K562 (cell line): ENCODE data around the gene EXOC3L2. TPM values are rescaled to one million over a fixed set of nuclear protein-coding genes. Genes with fewer than 3 reads are reported as not detected.

Experiments
- ATF1 ChIP-seq, 2 experiments: fragments of 450-650 bp in 1 of 2; IDR thresholded peaks; 2 replicates each; pipeline ENCODE4 v1.6.1; 2016; ENCODE audit warnings: missing compliant biosample characterization in 1 of 2, missing genetic modification characterization in 1 of 2
- FOXA3 ChIP-seq, 2 experiments: fragments of 450-650 bp in 1 of 2; sonication (generic) in 1 of 2; formaldehyde crosslinking; IDR thresholded peaks in 1 of 2; conservative IDR thresholded peaks in 1 of 2; 2 replicates each; pipeline versions ENCODE4 v1.4.0 to v1.8.0; 2020 to 2022; ENCODE audit warnings: mild to moderate bottlenecking in 2 of 2, missing genetic modification reagents in 1 of 2
- HDAC1 ChIP-seq, 2 experiments: fragments of 450-650 bp; IDR thresholded peaks; 2 replicates each; pipeline ENCODE4 v1.6.1; 2016 to 2017; ENCODE audit warnings: inconsistent platforms in 1 of 2, mild to moderate bottlenecking in 1 of 2, moderate library complexity in 1 of 2
- HNRNPUL1 ChIP-seq: fragments of 200-400 bp; formaldehyde crosslinking; IDR thresholded peaks from 2 replicates; pipeline ENCODE4 v1.6.1; 2017; ENCODE audit warnings: low read length
- JUND ChIP-seq, 2 experiments: IDR thresholded peaks; 2 replicates in 1 of 2; 3 replicates in 1 of 2; pipeline ENCODE4 v1.6.1; 2011; ENCODE audit warnings: borderline replicate concordance in 2 of 2, low read depth in 2 of 2, low read length in 2 of 2, improper control_type of control experiment in 1 of 2, missing biosample characterization in 1 of 2, missing genetic modification characterization in 1 of 2, missing genetic modification reagents in 1 of 2
- MEIS2 ChIP-seq: fragments of 450-650 bp; IDR thresholded peaks from 2 replicates; pipeline ENCODE4 v1.6.1; 2014; ENCODE audit warnings: mild to moderate bottlenecking; ENCODE audit not compliant: partially characterized antibody
- RNF2 ChIP-seq: sonication (generic); IDR thresholded peaks from 2 replicates; pipeline ENCODE4 v1.6.1; 2016
- SMARCE1 ChIP-seq: fragments of 450-650 bp; IDR thresholded peaks from 2 replicates; pipeline ENCODE4 v1.7.1; 2016; ENCODE audit warnings: mild to moderate bottlenecking
- TAL1 ChIP-seq: fragments of 450-650 bp; IDR thresholded peaks from 2 replicates; pipeline ENCODE4 v1.6.1; 2016; ENCODE audit warnings: mild to moderate bottlenecking
- TARDBP ChIP-seq: fragments of 450-650 bp; IDR thresholded peaks from 2 replicates; pipeline ENCODE4 v1.6.1; 2016
- TCF3 ChIP-seq: sonication (generic); formaldehyde crosslinking; IDR thresholded peaks from 2 replicates; pipeline ENCODE4 v1.4.0; 2020; ENCODE audit warnings: mild to moderate bottlenecking, missing genetic modification reagents
- ZNF253 ChIP-seq: fragments of 250-450 bp; sonication (Bioruptor Pico); conservative IDR thresholded peaks from 2 replicates; pipeline ENCODE4 v1.6.1; 2021; ENCODE audit warnings: mild to moderate bottlenecking
- ZNF398 ChIP-seq: fragments of 250-450 bp; sonication (Bioruptor Pico); IDR thresholded peaks from 2 replicates; pipeline ENCODE4 v1.8.0; 2021; ENCODE audit warnings: moderate library complexity, mild to moderate bottlenecking, inconsistent platforms
- polyA plus RNA-seq, 8 experiments: library from polyadenylated mRNA; depleted of rRNA in 4 of 8; stranded (reverse) in 5 of 8; unstranded in 3 of 8; fragments of >200 nt; fragmentation: Nextera tagmentation in 2 of 8; fragmentation: Illumina TruSeq in 1 of 8; extraction: Ambion mirVana in 2 of 8; extraction: Trizol in 1 of 8; gene quantifications; 2 replicates each; pipeline versions ENCODE4 v1.2.1 to v1.2.3, GENCODE V29; 2011 to 2014; ENCODE audit warnings: inconsistent platforms in 1 of 8, missing spikeins in 1 of 8
- total RNA-seq, 7 experiments: library from RNA; depleted of rRNA in 6 of 7; stranded (reverse); fragments of >200 nt in 6 of 7; fragmentation: Illumina TruSeq in 2 of 7; extraction: Trizol in 2 of 7; gene quantifications; 2 replicates each; pipeline versions ENCODE4 v1.2.1 to v1.2.3, GENCODE V29; 2011 to 2021; ENCODE audit warnings: low replicate concordance in 1 of 7
- TF ChIP-seq, protein P1 (sequence below): fragments of 200-800 bp; sonication (Bioruptor generic); IDR thresholded peaks from 2 replicates; pipeline ENCODE4 v1.6.1; 2016; ENCODE audit warnings: missing genetic modification characterization, missing compliant biosample characterization
- TF ChIP-seq, protein P2 (sequence below), 2 experiments: IDR thresholded peaks; 2 replicates each; pipeline ENCODE4 v1.6.1; 2012; ENCODE audit warnings: improper control_type of control experiment in 2 of 2, low read depth in 2 of 2, low read length in 2 of 2, borderline replicate concordance in 1 of 2
- TF ChIP-seq, protein P3 (sequence below), 2 experiments: fragments of 450-650 bp; conservative IDR thresholded peaks; 2 replicates each; pipeline ENCODE4 v1.6.1; 2017; ENCODE audit warnings: mild to moderate bottlenecking in 2 of 2, moderate library complexity in 2 of 2

EXOC3L2 gene
- total and polyA plus RNA-seq, 9 of the 15 experiments (the other 6 are each of a cell fraction or from before 2014, with no cell fraction given): 0.31 to 19.0 (median 2.4) TPM

DNA sequence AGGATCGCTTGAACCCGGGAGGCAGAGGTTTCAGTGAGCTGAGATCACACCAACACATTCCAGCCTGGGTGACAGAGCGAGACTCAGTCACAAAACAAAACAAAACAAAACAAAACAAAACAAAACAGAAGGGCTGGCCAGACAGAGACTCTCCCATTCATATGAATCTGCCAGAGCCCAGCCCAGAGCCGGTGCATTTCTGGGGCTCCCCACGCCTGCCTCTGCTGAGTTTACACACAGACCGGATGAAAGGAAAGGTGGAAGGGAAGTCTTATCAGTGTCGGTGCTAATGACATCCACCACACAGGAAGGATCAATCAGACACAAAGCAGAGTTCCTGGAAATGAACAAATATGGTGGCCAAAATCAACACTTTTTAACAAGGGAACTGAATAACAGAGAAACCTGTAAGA is 74.0 kb downstream of the EXOC3L2 start (continued):
- TF ChIP-seq, protein P1, sequence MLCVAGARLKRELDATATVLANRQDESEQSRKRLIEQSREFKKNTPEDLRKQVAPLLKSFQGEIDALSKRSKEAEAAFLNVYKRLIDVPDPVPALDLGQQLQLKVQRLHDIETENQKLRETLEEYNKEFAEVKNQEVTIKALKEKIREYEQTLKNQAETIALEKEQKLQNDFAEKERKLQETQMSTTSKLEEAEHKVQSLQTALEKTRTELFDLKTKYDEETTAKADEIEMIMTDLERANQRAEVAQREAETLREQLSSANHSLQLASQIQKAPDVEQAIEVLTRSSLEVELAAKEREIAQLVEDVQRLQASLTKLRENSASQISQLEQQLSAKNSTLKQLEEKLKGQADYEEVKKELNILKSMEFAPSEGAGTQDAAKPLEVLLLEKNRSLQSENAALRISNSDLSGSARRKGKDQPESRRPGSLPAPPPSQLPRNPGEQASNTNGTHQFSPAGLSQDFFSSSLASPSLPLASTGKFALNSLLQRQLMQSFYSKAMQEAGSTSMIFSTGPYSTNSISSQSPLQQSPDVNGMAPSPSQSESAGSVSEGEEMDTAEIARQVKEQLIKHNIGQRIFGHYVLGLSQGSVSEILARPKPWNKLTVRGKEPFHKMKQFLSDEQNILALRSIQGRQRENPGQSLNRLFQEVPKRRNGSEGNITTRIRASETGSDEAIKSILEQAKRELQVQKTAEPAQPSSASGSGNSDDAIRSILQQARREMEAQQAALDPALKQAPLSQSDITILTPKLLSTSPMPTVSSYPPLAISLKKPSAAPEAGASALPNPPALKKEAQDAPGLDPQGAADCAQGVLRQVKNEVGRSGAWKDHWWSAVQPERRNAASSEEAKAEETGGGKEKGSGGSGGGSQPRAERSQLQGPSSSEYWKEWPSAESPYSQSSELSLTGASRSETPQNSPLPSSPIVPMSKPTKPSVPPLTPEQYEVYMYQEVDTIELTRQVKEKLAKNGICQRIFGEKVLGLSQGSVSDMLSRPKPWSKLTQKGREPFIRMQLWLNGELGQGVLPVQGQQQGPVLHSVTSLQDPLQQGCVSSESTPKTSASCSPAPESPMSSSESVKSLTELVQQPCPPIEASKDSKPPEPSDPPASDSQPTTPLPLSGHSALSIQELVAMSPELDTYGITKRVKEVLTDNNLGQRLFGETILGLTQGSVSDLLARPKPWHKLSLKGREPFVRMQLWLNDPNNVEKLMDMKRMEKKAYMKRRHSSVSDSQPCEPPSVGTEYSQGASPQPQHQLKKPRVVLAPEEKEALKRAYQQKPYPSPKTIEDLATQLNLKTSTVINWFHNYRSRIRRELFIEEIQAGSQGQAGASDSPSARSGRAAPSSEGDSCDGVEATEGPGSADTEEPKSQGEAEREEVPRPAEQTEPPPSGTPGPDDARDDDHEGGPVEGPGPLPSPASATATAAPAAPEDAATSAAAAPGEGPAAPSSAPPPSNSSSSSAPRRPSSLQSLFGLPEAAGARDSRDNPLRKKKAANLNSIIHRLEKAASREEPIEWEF (CRISPR knock-in tag): no peak
- TF ChIP-seq TAL1 (peak; percentile 32; the same call in 1 of the 2 replicates), ZNF398 (CRISPR knock-in tag) (no peak), TARDBP (no peak), MEIS2 (peak; percentile 71), SMARCE1 (peak; percentile 79), ATF1 (CRISPR knock-in tag; IDR thresholded peaks at IDR 0.05) (no peak), ATF1 (tag; IDR thresholded peaks at IDR 0.05) (0 out of 2 replicates have a peak, but pooled peaks have one; percentile 24), HNRNPUL1 (no peak), RNF2 (peak; percentile 64; the same call in 1 of the 2 replicates), JUND (IDR thresholded peaks at IDR 0.05; ENCODE audit: borderline replicate concordance, low read depth, low read length) (peak; percentile 30; the same call in 1 of the 2 replicates), JUND (tag; IDR thresholded peaks at IDR 0.05; ENCODE audit: borderline replicate concordance, low read depth, low read length) (no peak; the same call in 2 of the 3 replicates), HDAC1 (IDR thresholded peaks at IDR 0.05) (peak in 1 of 2 experiments; percentile 71; a peak in 1 of 4 replicates), FOXA3 (CRISPR knock-in tag; conservative IDR thresholded peaks at IDR 0.05 in 1 of 2, IDR thresholded peaks at IDR 0.05 in 1 of 2) (peak in 1 of 2 experiments; percentile 52; a peak in 2 of 4 replicates), TCF3 (CRISPR knock-in tag) (peak; percentile 66), ZNF253 (CRISPR knock-in tag) (no peak)
- TF ChIP-seq, protein P2, sequence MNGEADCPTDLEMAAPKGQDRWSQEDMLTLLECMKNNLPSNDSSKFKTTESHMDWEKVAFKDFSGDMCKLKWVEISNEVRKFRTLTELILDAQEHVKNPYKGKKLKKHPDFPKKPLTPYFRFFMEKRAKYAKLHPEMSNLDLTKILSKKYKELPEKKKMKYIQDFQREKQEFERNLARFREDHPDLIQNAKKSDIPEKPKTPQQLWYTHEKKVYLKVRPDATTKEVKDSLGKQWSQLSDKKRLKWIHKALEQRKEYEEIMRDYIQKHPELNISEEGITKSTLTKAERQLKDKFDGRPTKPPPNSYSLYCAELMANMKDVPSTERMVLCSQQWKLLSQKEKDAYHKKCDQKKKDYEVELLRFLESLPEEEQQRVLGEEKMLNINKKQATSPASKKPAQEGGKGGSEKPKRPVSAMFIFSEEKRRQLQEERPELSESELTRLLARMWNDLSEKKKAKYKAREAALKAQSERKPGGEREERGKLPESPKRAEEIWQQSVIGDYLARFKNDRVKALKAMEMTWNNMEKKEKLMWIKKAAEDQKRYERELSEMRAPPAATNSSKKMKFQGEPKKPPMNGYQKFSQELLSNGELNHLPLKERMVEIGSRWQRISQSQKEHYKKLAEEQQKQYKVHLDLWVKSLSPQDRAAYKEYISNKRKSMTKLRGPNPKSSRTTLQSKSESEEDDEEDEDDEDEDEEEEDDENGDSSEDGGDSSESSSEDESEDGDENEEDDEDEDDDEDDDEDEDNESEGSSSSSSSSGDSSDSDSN (IDR thresholded peaks at IDR 0.05; ENCODE audit: borderline replicate concordance in 1 of 2, low read depth in 2 of 2, low read length in 2 of 2): 0 out of 4 replicates have a peak, but pooled peaks have one; percentile 33 to 53
- TF ChIP-seq, protein P3, sequence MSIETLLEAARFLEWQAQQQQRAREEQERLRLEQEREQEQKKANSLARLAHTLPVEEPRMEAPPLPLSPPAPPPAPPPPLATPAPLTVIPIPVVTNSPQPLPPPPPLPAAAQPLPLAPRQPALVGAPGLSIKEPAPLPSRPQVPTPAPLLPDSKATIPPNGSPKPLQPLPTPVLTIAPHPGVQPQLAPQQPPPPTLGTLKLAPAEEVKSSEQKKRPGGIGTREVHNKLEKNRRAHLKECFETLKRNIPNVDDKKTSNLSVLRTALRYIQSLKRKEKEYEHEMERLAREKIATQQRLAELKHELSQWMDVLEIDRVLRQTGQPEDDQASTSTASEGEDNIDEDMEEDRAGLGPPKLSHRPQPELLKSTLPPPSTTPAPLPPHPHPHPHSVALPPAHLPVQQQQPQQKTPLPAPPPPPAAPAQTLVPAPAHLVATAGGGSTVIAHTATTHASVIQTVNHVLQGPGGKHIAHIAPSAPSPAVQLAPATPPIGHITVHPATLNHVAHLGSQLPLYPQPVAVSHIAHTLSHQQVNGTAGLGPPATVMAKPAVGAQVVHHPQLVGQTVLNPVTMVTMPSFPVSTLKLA (conservative IDR thresholded peaks at IDR 0.05): 0 out of 4 replicates have a peak, but pooled peaks of 1 of the 2 experiments have one; percentile 53
